ENCODE measurements around the gene PPIC.
A peak's percentile ranks its signal among the peaks of the same experiment; 100 is the strongest.

Gene PPIC

DNA sequence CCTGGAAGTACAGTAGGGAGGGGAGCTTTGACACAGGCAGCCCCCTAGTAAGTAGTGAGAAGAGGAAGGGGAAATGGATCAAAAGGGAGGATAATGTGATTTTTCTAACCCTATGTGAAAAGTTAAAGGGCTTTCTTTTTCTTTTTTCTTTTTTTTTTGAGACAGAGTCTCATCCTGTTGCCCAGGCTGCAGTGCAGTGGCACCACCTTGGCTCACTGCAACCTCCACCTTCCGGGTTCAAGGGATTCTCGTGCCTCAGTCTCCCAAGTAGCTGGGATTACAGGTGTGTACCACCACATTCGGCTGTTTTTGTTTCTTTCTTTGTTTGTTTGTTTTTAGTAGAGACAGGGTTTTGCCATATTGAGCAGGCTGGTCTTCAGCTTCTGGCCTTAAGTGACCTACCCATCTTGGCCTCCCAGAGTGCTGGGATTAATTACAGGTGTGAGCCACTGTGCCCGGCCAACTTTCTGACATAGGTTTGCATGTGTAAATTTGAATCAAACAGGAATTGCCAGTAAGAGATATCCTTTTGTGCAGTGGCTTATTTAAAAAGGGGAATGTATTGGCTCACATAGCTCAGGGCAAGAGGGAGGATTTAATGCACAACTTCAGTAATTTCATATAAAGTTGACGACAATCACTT lies 39.1 kb upstream of the PPIC start:
- Mint-ChIP-seq H3K36me3 (ENCODE audit: low read depth) (no peaks in the 10 kb centered on the region), H3K27ac (no peak overlapping the region), H3K9me3 (no peaks in the 10 kb centered on the region), H3K4me1 (no peaks in the 10 kb centered on the region), H3K4me3 (no peak overlapping the region), H3K27me3 (ENCODE audit: low read depth) (peaks cover 72% of the 10 kb centered on the region)
- TF ChIP-seq, protein P1, sequence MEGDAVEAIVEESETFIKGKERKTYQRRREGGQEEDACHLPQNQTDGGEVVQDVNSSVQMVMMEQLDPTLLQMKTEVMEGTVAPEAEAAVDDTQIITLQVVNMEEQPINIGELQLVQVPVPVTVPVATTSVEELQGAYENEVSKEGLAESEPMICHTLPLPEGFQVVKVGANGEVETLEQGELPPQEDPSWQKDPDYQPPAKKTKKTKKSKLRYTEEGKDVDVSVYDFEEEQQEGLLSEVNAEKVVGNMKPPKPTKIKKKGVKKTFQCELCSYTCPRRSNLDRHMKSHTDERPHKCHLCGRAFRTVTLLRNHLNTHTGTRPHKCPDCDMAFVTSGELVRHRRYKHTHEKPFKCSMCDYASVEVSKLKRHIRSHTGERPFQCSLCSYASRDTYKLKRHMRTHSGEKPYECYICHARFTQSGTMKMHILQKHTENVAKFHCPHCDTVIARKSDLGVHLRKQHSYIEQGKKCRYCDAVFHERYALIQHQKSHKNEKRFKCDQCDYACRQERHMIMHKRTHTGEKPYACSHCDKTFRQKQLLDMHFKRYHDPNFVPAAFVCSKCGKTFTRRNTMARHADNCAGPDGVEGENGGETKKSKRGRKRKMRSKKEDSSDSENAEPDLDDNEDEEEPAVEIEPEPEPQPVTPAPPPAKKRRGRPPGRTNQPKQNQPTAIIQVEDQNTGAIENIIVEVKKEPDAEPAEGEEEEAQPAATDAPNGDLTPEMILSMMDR (IDR thresholded peaks at IDR 0.05; ENCODE audit: unreplicated experiment in 3 of 3): no peak

DNA sequence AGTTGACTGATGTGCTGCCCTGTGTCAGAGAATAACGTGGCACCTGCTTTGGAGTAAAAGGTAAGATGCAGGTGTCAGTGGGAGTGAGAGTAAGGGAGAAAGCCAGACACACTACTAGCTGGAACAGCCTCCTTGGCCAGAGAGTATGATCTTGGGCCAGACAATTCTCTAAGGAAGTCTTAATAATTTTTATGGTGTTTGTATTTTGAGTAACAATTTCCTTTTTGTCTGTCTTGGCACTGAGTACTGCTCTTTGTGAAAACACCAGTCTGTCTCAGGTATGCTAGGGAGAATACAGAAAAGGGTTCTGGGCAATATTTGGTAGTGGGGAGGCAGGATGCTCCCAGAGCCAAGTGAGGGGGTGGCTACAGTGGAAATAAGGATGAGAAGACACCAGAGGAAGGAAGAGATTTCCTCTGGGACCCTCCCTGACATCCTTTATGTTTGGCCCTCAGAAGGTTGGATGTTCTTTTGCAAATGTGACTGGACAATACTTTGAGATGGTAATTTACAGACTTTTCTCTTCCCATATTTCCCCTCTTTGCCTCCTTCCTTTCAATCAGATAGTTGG lies 31.9 kb upstream of the PPIC start:
- Mint-ChIP-seq H3K9me3 (no peaks in the 10 kb centered on the region), H3K4me3 (no peak overlapping the region), H3K27me3 (ENCODE audit: low read depth) (peaks cover 21% of the 10 kb centered on the region), H3K4me1 (peaks cover 11% of the 10 kb centered on the region), H3K27ac (peak overlapping the region in 1 of 3 experiments; percentile 2), H3K36me3 (ENCODE audit: low read depth) (no peaks in the 10 kb centered on the region)
- TF ChIP-seq, protein P1 (IDR thresholded peaks at IDR 0.05; ENCODE audit: unreplicated experiment in 3 of 3): no peak

DNA sequence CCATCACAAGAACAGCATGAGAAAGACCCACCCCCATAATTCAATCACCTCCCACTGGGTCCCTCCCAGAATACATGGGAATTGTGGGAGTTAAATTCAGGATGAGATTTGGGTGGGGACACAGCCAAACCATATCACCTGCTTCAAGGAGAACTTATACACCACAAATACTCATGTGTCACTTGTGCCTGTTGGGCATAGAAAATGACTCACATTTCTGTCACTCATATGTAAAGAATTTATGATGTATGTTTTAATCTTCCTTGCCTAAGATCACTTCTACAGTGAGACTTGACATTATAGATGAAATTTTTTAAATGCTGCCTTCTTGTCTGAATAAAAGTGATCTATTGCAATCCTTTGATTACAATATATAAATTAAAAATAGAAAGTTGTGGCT lies 29.5 kb upstream of the PPIC start:
- Mint-ChIP-seq H3K27ac (no peak overlapping the region), H3K4me3 (no peak overlapping the region), H3K27me3 (ENCODE audit: low read depth) (peaks cover 7% of the 10 kb centered on the region), H3K36me3 (ENCODE audit: low read depth) (no peaks in the 10 kb centered on the region), H3K9me3 (peaks cover 6% of the 10 kb centered on the region), H3K4me1 (peaks cover 11% of the 10 kb centered on the region)
- TF ChIP-seq, protein P1 (IDR thresholded peaks at IDR 0.05; ENCODE audit: unreplicated experiment in 3 of 3): no peak

DNA sequence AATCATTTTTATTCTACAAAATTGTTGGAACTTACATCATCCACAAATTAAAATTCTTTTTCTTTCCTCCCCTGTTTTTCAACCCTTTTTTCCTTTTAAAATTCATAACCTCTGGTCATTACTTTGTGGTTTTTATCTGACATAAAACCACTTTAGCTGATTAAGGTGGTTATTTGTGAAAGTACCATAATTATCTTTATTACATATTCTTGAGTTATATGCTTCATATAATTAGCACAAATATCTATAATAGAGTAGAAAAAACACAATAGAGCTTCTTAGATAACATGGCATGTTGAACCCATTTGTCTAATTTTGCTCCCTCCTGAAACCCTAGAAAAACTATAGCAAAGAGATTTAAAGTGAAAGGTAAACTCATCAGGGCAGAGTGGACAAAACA lies 22.9 kb upstream of the PPIC start:
- peaks cover 33% of the 10 kb centered on the region for H3K9me3 Mint-ChIP-seq
- no peak overlapping the region for H3K4me3 Mint-ChIP-seq
- TF ChIP-seq, protein P1 (IDR thresholded peaks at IDR 0.05; ENCODE audit: unreplicated experiment in 3 of 3): no peak
- H3K36me3 Mint-ChIP-seq (ENCODE audit: low read depth): no peaks in the 10 kb centered on the region
- H3K27ac Mint-ChIP-seq: no peak overlapping the region
- no peaks in the 10 kb centered on the region for H3K4me1 Mint-ChIP-seq
- H3K27me3 Mint-ChIP-seq (ENCODE audit: low read depth): peaks cover 10% of the 10 kb centered on the region

DNA sequence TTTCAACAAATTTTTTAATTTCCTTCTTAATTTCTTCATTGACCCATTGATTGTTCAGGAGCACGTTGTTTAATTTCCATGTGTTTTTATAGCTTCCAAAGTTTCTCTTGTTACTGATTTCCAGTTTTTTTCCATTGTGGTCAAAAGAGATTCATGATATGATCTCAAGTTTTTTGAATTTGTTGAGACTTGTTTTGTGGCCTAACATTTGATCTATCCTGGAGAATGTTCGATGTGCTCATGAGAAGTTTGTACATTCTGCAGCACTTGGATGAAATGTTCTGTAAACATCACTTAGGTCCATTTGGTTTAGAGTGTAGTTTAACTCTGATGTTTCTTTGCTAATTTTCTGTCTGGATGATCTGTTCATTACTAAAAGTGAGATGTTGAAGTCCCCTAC lies 14.7 kb upstream of the PPIC start:
- peaks cover 17% of the 10 kb centered on the region for H3K27me3 Mint-ChIP-seq (ENCODE audit: low read depth)
- TF ChIP-seq, protein P1 (IDR thresholded peaks at IDR 0.05; ENCODE audit: unreplicated experiment in 3 of 3): no peak
- peaks cover 33% of the 10 kb centered on the region for H3K9me3 Mint-ChIP-seq
- H3K36me3 Mint-ChIP-seq (ENCODE audit: low read depth): no peaks in the 10 kb centered on the region
- no peak overlapping the region for H3K27ac Mint-ChIP-seq
- no peak overlapping the region for H3K4me3 Mint-ChIP-seq
- no peaks in the 10 kb centered on the region for H3K4me1 Mint-ChIP-seq

DNA sequence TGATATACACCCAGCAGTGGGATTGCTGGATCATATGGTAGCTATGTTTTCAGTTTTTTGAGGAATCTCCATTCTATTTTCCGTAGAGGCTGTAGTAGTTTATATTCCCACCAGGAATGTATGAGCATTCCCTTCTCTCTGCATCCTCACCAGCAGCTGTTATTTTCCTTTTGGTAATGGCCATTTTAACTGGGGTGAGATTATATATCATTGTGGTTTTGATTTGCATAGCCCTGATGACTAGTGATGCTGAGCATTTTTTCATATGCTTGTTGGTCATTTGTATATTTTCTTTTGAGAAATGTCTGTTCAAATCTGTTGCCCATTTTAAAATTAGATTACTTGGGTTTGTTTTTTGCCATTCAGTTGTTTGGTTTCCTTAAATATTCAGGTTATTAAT lies 11.2 kb upstream of the PPIC start:
- no peak overlapping the region for H3K4me3 Mint-ChIP-seq
- H3K27ac Mint-ChIP-seq: no peak overlapping the region
- H3K4me1 Mint-ChIP-seq: no peaks in the 10 kb centered on the region
- H3K9me3 Mint-ChIP-seq: peaks cover 23% of the 10 kb centered on the region
- TF ChIP-seq, protein P1 (IDR thresholded peaks at IDR 0.05; ENCODE audit: unreplicated experiment in 3 of 3): no peak
- peaks cover 29% of the 10 kb centered on the region for H3K27me3 Mint-ChIP-seq (ENCODE audit: low read depth)
- H3K36me3 Mint-ChIP-seq (ENCODE audit: low read depth): no peaks in the 10 kb centered on the region
